Measurements from ENCODE around the gene HSPB1.
"Not testable (repeated sequence)": the region's sequence is repeated elsewhere in the genome, so short reads cannot be mapped to it uniquely, and the experiment has no call there.

HSPB1 gene

DNA sequence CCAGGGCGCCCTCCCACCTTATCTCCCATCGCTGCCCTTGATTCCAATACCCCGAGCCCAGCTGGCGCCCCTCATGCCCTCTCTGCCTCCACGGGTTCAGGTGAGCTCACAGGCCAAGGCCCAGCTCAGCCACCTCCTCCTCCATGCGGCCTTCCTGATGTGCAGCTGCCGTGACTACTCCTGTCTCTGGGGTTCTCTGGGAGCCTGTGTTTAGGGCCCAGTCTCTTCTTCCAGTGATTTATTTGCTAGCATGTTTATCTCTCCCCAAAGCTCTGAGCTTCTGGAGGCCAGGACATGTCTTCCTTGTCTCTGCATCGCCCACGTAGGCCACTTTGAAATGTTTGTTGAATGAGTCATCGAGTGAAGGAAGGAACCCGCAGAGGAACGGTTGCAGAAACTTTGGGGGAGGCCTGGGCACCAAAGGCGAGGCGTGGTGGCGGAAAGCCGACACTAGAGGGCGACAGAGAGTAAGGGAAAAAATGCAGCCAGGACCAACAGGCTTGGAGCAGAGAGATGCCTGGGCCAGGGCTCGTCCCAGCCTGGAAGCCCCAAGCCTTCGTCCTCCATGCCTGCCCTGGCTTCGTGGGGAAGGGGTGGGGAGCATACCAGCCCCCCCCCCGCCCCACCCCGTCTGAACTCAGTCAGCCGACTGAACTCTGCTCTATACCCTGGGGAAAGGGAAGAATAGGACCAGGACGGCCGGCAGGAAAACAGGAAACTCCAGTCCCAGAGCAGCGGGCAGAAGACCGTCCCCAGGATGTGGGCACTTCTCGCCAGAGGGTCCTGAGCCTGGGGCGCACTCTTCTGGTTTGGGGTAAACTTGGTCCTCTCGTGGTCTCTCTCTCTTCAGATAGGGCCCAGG, 10.9 kb upstream of the HSPB1 start:
- Histone ChIP-seq H3K9me3 (ENCODE audit: insufficient read depth, low read depth, low read length) (no peaks in the 10 kb centered on the region), H3K4me3 (ENCODE audit: low read length, poor library complexity, severe bottlenecking) (peak overlapping the region; percentile 44), H3K36me3 (ENCODE audit: insufficient read depth, low read length) (no peaks in the 10 kb centered on the region), H3K27me3 (ENCODE audit: insufficient read depth, low read length, poor library complexity, severe bottlenecking) (no peaks in the 10 kb centered on the region), H3K9ac (ENCODE audit: low read depth, low read length, poor library complexity, severe bottlenecking) (peak overlapping the region; percentile 59), H3K9me2 (replicated peaks; ENCODE audit: low read depth, low read length) (no peaks in the 10 kb centered on the region), H3K4me1 (ENCODE audit: insufficient read depth, low read length, poor library complexity, severe bottlenecking) (peaks cover 5% of the 10 kb centered on the region), H3K4me2 (ENCODE audit: low read depth, low read length, poor library complexity, severe bottlenecking) (peak overlapping the region; percentile 56), H2AFZ (ENCODE audit: low read length) (peak overlapping the region; percentile 96), H3K79me2 (ENCODE audit: insufficient read depth, low read length) (no peaks in the 10 kb centered on the region), H4K20me1 (ENCODE audit: insufficient read depth, low read length, poor library complexity, severe bottlenecking) (no peaks in the 10 kb centered on the region), H3F3A (ENCODE audit: low read depth) (no peaks in the 10 kb centered on the region)
- TF ChIP-seq, protein P1, sequence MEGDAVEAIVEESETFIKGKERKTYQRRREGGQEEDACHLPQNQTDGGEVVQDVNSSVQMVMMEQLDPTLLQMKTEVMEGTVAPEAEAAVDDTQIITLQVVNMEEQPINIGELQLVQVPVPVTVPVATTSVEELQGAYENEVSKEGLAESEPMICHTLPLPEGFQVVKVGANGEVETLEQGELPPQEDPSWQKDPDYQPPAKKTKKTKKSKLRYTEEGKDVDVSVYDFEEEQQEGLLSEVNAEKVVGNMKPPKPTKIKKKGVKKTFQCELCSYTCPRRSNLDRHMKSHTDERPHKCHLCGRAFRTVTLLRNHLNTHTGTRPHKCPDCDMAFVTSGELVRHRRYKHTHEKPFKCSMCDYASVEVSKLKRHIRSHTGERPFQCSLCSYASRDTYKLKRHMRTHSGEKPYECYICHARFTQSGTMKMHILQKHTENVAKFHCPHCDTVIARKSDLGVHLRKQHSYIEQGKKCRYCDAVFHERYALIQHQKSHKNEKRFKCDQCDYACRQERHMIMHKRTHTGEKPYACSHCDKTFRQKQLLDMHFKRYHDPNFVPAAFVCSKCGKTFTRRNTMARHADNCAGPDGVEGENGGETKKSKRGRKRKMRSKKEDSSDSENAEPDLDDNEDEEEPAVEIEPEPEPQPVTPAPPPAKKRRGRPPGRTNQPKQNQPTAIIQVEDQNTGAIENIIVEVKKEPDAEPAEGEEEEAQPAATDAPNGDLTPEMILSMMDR (conservative IDR thresholded peaks at IDR 0.05; ENCODE audit: low read length), result peak; percentile 90
- no peak for TF ChIP-seq EZH2phosphoT487 (IDR thresholded peaks at IDR 0.05; ENCODE audit: borderline replicate concordance)

DNA sequence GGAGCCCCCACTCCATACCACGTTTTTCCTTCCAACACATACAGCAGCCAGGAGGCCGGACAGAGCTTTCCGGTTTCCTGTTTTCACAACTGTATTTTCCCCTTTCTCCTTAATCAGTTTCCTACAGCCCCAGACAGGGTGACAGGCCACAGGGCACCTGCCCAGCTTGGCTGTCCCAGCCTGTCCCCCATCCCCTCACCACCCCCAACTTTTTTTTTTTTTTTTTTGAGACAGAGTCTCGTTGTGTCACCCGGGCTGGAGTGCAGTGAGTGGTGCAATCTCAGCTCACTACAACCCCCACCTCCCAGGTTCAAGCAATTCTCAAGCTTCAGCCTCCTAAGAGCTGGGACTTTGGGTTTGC, 10.3 kb upstream of the HSPB1 start:
- peak overlapping the region; percentile 96 for H2AFZ ChIP-seq (ENCODE audit: low read length)
- H3K4me3 ChIP-seq (ENCODE audit: low read length, poor library complexity, severe bottlenecking), result peak overlapping the region; percentile 44

DNA sequence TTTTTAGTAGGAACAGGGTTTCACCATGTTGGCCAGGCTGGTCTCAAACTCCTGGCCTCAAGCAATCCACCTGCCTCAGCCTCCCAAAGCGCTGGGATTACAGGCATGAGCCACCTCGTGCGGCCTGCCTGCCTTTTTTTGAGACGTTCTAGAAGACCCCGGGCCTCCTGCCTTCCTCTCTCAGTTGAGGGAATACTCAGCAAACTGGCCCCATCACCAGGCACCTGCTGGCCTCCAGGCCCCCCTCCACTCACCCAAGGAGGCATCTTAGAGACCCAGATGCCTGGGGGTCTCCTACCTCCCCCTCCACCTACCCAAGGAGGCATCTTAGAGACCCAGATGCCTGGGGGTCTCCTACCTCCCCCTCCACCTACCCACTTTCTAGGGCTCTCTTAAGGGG, 9.6 kb upstream of the HSPB1 start:
- H3K4me3 ChIP-seq (ENCODE audit: low read length, poor library complexity, severe bottlenecking); H3K27me3 ChIP-seq (ENCODE audit: insufficient read depth, low read length, poor library complexity, severe bottlenecking); H3K9ac ChIP-seq (ENCODE audit: low read depth, low read length, poor library complexity, severe bottlenecking); H3K9me2 ChIP-seq (replicated peaks; ENCODE audit: low read depth, low read length); H3F3A ChIP-seq (ENCODE audit: low read depth); H3K36me3 ChIP-seq (ENCODE audit: insufficient read depth, low read length); H4K20me1 ChIP-seq (ENCODE audit: insufficient read depth, low read length, poor library complexity, severe bottlenecking); H3K9me3 ChIP-seq (ENCODE audit: insufficient read depth, low read depth, low read length); H2AFZ ChIP-seq (ENCODE audit: low read length); H3K79me2 ChIP-seq (ENCODE audit: insufficient read depth, low read length); H3K4me2 ChIP-seq (ENCODE audit: low read depth, low read length, poor library complexity, severe bottlenecking); H3K4me1 ChIP-seq (ENCODE audit: insufficient read depth, low read length, poor library complexity, severe bottlenecking): not testable (repeated sequence)

More for the DNA sequence above, 10.3 kb upstream of the HSPB1 start:
- Histone ChIP-seq H3K4me2 (ENCODE audit: low read depth, low read length, poor library complexity, severe bottlenecking) (peak overlapping the region; percentile 56), H3K9me2 (replicated peaks; ENCODE audit: low read depth, low read length) (no peaks in the 10 kb centered on the region), H3K9me3 (ENCODE audit: insufficient read depth, low read depth, low read length) (no peaks in the 10 kb centered on the region), H3F3A (ENCODE audit: low read depth) (no peaks in the 10 kb centered on the region), H3K79me2 (ENCODE audit: insufficient read depth, low read length) (no peaks in the 10 kb centered on the region), H3K27me3 (ENCODE audit: insufficient read depth, low read length, poor library complexity, severe bottlenecking) (no peaks in the 10 kb centered on the region), H4K20me1 (ENCODE audit: insufficient read depth, low read length, poor library complexity, severe bottlenecking) (no peaks in the 10 kb centered on the region), H3K4me1 (ENCODE audit: insufficient read depth, low read length, poor library complexity, severe bottlenecking) (peaks cover 5% of the 10 kb centered on the region), H3K36me3 (ENCODE audit: insufficient read depth, low read length) (no peaks in the 10 kb centered on the region), H3K9ac (ENCODE audit: low read depth, low read length, poor library complexity, severe bottlenecking) (peak overlapping the region; percentile 59)
- TF ChIP-seq, protein P1 (conservative IDR thresholded peaks at IDR 0.05; ENCODE audit: low read length), result no peak
- TF ChIP-seq EZH2phosphoT487 (IDR thresholded peaks at IDR 0.05; ENCODE audit: borderline replicate concordance), result no peak

Measured in Loucy (cell line).